Measurements from ENCODE around the gene HDAC4. TPM values are rescaled to one million over a fixed set of nuclear protein-coding genes. Genes with fewer than 3 reads are reported as not detected.

The HDAC4 gene
- total RNA-seq, 8 experiments from 2014 or later: 12.2 to 55.7 (median 18.1) TPM

DNA sequence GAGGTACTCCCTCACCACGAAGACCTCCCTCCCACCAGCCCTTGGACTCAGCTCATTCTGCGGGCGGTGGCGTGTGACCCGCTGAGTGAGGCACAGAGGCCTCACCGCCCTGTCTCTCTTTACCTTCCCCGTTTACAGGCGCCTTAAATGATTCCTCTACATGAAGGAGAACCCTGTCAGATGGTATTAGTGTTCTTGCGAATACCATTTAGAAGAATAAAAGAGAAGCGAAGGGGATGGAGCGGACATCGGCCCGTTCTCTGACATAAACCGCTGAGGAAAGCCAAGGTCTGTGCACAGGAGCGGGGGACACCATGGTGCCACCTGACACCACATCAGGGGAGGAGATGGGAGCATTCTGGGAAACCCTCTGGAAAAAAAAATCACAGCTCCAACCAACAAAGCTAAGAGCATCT is 179.8 kb downstream of the HDAC4 start:
- no peak overlapping the region for H3K27ac ChIP-seq
- peaks cover 20 to 32% of the 10 kb centered on the region in 2 donors for H3K4me1 ChIP-seq (replicated peaks in 1 of 2)
- ATAC-seq (replicated peaks in 6 of 8): peak in 2 of 8 experiments; percentile 24 to 32
- H3K4me3 ChIP-seq: no peak overlapping the region
- in situ Hi-C loops (cut with MboI; ENCODE audit: low pct_unique_long_range_greater_than_20kb in 2 of 9, low sequenced_read_pairs in 9 of 9, unreplicated experiment in 9 of 9): no loop called here
- 80 to 95% (median 91%) methylated on average over 2 to 12 of the region's 15 CpGs; no CpG with 5 or more reads in 2 of the 10 experiments for WGBS, 10 experiments

DNA sequence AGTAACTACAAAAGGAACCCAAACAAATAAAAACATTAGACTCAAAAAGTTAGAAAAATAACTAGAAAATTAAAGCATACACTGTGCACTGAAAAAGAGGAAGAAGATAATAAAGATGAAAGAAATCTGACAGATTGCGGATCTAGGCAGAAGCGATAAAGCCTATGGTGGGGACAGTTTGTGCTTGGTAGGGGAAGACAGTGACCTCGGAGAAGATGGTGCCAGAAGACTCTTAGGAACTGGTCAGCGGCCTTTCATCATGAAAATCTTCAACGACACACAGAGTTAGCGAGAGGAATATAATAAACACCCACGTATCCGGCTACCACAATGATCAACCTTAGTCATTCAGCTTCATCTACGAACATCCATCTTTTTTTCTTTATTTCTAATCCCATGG is 180.5 kb downstream of the HDAC4 start:
- Histone ChIP-seq H3K4me1 (replicated peaks in 1 of 2) (peaks cover 14 to 26% of the 10 kb centered on the region in 2 donors), H3K4me3 (no peak overlapping the region), H3K27ac (no peak overlapping the region)
- 90 to 100% (median 94%) methylated on average over 3 to 9 of the region's 9 CpGs for WGBS, 10 experiments
- ATAC-seq (replicated peaks in 6 of 8): no peak
- in situ Hi-C loops (cut with MboI; ENCODE audit: low pct_unique_long_range_greater_than_20kb in 2 of 9, low sequenced_read_pairs in 9 of 9, unreplicated experiment in 9 of 9): no loop called here

DNA sequence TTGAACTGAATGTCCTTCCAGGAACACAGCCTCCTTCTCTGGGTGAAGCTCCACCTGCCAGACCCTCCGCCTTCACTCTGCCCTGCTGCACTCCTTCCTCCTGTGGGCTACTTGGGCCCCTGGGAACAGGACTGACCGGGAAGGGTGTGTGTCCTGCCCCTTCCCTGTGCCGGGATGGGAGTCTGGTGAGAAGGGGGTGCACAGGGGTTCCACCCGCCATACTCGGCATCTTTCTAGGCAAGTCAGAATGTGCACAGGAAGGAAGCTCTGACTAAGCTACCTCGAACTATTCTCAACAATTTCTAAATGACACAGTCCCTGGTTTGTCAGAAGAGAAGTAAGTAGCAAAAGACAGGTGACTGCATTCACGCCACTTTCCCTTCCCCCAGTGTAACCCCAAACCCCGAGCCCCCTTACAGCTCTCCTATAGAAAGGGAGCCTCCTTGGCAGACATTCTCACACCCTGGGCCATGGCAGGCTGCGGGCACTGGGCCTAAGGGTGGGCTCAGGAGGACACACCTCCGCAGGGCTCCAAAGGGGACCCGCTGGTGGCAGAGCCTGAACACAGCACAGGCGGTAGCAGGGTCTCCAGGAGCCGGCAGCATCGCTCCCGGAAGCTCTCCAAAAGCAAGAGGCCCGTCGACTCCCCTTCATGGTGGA is 184.1 kb downstream of the HDAC4 start:
- peak in 2 of 8 experiments; percentile 22 to 75 for ATAC-seq (replicated peaks in 6 of 8)

DNA sequence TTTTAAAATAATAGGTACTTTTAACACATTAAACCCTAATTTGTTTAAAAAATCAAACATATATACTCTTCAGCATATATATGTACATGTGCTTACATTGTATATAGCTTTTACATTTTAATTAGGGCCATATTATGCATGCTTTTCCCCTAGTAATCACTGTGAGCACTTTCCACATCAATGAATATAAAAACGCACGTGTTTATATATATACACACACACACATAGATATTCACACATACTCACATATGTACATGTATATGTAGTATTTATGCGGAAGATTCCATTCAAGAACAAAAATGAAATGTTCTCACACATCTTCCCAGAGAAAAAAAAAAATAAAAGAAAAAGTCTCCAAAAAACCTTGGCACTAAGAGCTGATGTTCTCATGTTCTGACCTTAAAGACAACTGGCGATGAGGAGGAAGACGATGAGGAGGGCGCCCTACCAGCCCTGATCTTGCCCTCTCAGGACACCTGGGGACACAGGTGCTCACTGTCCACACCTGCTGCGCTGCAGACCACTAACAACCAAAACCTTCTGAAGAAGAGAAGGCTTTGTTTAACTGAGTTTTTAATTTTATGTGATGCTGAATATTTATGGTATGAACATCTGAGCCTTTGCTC is 184.7 kb downstream of the HDAC4 start:
- in situ Hi-C loops (cut with MboI; ENCODE audit: low pct_unique_long_range_greater_than_20kb in 2 of 9, low sequenced_read_pairs in 9 of 9, unreplicated experiment in 9 of 9): no loop called here
- no peak overlapping the region for H3K27ac ChIP-seq
- WGBS, 10 experiments: 10 to 100% (median 74%) methylated on average over 1 to 6 of the region's 7 CpGs
- ATAC-seq (replicated peaks in 6 of 8): peak in 2 of 8 experiments; percentile 9 to 93
- no peak overlapping the region for H3K4me3 ChIP-seq
- peaks cover 29 to 30% of the 10 kb centered on the region in 2 donors for H3K4me1 ChIP-seq (replicated peaks in 1 of 2)

More for the DNA sequence above, 184.1 kb downstream of the HDAC4 start:
- H3K4me1 ChIP-seq (replicated peaks in 1 of 2): peaks cover 23 to 25% of the 10 kb centered on the region in 2 donors
- H3K4me3 ChIP-seq: no peak overlapping the region
- in situ Hi-C loops (cut with MboI; ENCODE audit: low pct_unique_long_range_greater_than_20kb in 2 of 9, low sequenced_read_pairs in 9 of 9, unreplicated experiment in 9 of 9): no loop called here
- no peak overlapping the region for H3K27ac ChIP-seq
- WGBS, 10 experiments: 44 to 94% (median 63%) methylated on average over 1 to 8 of the region's 17 CpGs; no CpG with 5 or more reads in 4 of the 10 experiments

DNA sequence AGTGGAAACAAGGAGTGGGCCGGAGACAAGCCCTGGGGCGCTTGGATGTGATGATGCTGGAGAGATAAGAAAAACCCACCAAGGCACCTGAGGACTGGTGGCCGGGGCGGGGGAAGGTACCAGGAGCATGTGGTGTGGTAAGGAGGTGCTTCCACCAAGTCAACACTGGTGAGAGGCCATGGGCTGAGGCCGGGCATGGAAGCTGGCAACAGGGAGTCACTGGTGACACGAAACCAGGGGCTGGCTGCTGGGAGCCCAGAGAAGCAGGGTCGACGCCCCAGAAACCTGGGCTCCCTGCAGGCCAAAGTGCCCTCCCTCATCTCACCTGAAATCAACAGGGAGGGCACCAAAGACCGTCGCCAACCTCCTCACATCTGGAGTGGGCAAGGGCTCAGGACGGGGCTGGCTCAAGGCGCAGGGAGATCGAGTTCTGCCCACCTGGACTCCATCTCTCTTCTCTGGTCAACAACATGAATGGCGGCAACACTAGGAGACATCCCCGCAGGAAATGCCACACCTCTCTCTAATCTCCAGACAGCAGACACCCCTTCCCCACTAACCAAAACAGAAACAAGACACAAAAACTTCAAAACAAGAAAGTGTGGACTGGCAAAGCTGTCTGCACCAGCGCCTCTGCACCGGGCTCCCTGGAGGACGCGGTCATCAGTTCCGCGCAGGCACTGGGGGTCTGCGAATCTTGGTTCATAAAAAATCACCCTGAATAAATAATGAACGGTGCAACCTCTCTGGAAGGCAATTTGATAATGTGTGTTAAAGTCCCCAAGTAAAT is 185.5 kb downstream of the HDAC4 start:
- in situ Hi-C loops (cut with MboI; ENCODE audit: low pct_unique_long_range_greater_than_20kb in 2 of 9, low sequenced_read_pairs in 9 of 9, unreplicated experiment in 9 of 9): no loop called here

DNA sequence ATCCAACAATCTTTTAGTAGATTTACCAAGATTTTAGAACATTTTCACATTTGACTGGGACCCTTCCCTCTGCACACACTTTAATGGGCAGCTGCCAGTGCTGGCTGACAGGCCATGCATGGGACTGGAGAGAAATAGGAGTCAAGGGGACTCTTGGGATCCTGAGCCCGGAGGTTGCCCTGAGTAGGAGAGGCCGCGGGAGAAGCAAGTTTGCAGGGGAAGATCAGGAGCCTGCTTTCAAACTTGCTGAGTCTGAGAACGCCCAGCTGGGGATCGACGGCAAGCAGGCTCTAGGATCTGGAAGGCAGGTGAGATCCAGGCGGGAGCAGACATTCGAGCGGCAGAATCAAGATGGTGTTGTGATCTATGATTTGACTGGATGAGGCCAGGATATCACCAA is 186.1 kb downstream of the HDAC4 start:
- Histone ChIP-seq H3K27ac (no peak overlapping the region), H3K4me3 (no peak overlapping the region), H3K4me1 (replicated peaks in 1 of 2) (peaks cover 37 to 40% of the 10 kb centered on the region in 2 donors)
- no peak for ATAC-seq (replicated peaks in 6 of 8)
- in situ Hi-C loops (cut with MboI; ENCODE audit: low pct_unique_long_range_greater_than_20kb in 2 of 9, low sequenced_read_pairs in 9 of 9, unreplicated experiment in 9 of 9): no loop called here
- WGBS, 10 experiments: 87 to 100% (median 100%) methylated on average over 1 to 9 of the region's 9 CpGs; no CpG with 5 or more reads in 1 of the 10 experiments

More for the DNA sequence above, 185.5 kb downstream of the HDAC4 start:
- no peak overlapping the region for H3K4me3 ChIP-seq
- peaks cover 32 to 35% of the 10 kb centered on the region in 2 donors for H3K4me1 ChIP-seq (replicated peaks in 1 of 2)
- 82 to 100% (median 97%) methylated on average over 3 to 10 of the region's 23 CpGs; no CpG with 5 or more reads in 2 of the 10 experiments for WGBS, 10 experiments
- peak in 1 of 8 experiments; percentile 36 for ATAC-seq (replicated peaks in 6 of 8)
- H3K27ac ChIP-seq: no peak overlapping the region

DNA sequence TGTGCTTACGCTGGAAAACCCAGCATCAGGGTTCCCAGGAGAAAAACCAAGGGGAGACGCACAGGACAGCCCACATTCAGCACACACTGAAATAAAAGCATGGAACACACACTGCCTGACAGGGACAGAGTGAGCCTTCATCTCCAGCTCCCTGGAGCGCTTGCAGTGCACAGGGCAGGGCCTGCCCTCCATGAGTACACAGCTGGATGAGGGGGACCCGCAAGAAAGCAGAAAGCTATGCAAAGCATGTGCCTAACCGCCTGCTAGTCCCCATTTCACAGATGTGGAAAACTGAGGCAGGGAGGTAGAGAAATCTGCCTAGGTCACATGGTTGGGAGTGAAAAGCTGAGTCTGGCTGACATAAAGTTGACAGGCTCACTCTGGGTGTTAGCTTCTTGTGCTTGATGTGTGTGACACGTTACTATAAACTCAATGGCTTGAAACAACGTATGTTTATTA is 187.1 kb downstream of the HDAC4 start:
- in situ Hi-C loops (cut with MboI; ENCODE audit: low pct_unique_long_range_greater_than_20kb in 2 of 9, low sequenced_read_pairs in 9 of 9, unreplicated experiment in 9 of 9): no loop called here
- Histone ChIP-seq H3K4me1 (replicated peaks in 1 of 2) (peaks cover 45 to 49% of the 10 kb centered on the region in 2 donors), H3K4me3 (no peak overlapping the region), H3K27ac (no peak overlapping the region)
- WGBS, 10 experiments: 86 to 100% (median 90%) methylated on average over 1 to 4 of the region's 7 CpGs; no CpG with 5 or more reads in 3 of the 10 experiments
- no peak for ATAC-seq (replicated peaks in 6 of 8)

DNA sequence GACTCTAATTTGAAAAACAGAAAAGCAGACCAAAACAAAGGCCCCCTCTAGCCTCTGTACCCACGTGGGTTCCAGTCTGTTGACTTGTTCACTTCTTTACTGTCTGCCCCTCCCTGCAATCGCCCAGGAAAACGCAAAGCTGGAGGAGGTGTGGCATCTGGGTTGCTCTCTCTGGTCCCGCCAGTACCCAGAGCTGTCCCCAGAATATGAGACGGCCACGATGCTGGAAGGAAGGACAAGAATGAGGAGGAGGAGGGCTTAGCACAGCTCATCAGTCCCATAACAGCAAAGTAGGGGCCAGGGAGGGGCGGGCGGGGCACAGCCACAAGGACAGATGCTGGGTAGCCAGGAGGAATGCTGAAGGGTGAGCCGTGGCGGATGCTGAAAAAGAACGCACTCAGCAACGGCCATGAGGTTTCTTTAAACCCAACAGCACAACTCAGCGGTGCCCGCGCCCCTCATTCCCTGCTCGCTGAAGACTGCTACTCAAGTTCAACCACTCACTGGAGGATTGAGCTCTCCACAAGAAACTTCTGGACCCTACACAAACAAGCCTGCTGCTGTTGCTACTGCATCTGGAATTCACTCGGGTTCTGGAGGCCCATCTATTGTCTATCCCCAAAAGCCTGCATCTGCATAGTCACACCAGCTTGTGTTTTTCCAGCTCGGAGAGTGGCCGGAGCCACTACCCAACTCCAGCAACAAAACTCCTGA is 187.7 kb downstream of the HDAC4 start:
- Histone ChIP-seq H3K4me1 (replicated peaks in 1 of 2) (peaks cover 50 to 51% of the 10 kb centered on the region in 2 donors), H3K27ac (peak overlapping the region in 1 of 2 donors; percentile 47), H3K4me3 (no peak overlapping the region)
- WGBS, 10 experiments: 0 to 100% (median 56%) methylated on average over 1 to 9 of the region's 19 CpGs; no CpG with 5 or more reads in 4 of the 10 experiments
- in situ Hi-C loops (cut with MboI; ENCODE audit: low pct_unique_long_range_greater_than_20kb in 2 of 9, low sequenced_read_pairs in 9 of 9, unreplicated experiment in 9 of 9): no loop called here
- peak in 7 of 8 experiments; percentile 31 to 70 (median 59) for ATAC-seq (replicated peaks in 6 of 8)

DNA sequence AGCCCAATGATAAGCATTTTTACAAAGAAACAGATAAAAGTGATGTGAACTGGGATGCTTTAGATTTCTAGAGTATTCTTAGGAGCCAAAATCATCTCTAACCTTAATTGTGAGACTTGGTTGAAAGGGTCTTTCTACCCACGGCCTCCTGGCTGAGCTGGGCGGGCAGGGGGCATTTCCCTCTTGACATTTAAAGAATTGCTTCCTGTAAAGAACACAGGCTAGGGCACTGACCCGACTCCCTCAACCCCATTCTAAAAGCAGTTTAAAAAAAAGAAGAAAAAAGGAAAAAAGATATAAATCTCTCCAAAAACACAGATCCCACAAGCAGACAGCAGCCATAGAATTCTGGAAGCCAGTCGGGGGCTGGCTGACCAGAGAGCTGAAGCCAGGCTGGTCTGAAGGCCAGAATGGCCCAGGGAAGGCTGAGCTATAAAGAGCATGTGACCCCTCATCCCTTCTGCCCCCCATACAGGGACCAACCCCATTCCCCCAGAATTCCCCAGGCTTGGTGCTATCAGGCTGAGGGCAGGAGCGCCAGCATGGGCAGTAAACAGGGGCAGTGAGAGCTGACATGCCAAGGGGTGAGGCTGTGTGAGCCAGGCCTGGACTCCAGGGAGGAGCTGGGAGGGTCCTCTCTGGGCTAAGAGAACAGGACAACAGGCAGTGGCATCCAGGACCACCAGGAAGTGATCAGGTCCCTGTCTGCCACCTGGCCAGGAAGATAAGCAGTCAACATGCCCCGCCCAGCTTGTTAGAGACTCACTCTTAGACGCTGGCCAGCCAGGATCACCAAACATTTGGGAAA is 188.5 kb downstream of the HDAC4 start:
- 0 to 90% (median 27%) methylated on average over 1 to 7 of the region's 7 CpGs; no CpG with 5 or more reads in 2 of the 10 experiments for WGBS, 10 experiments
- peaks cover 51 to 56% of the 10 kb centered on the region in 2 donors for H3K4me1 ChIP-seq (replicated peaks in 1 of 2)
- no peak overlapping the region for H3K4me3 ChIP-seq
- in situ Hi-C loops (cut with MboI; ENCODE audit: low pct_unique_long_range_greater_than_20kb in 2 of 9, low sequenced_read_pairs in 9 of 9, unreplicated experiment in 9 of 9): no loop called here
- peak overlapping the region in 1 of 2 donors; percentile 47 for H3K27ac ChIP-seq
- peak in 5 of 8 experiments; percentile 49 to 62 (median 54) for ATAC-seq (replicated peaks in 6 of 8)

DNA sequence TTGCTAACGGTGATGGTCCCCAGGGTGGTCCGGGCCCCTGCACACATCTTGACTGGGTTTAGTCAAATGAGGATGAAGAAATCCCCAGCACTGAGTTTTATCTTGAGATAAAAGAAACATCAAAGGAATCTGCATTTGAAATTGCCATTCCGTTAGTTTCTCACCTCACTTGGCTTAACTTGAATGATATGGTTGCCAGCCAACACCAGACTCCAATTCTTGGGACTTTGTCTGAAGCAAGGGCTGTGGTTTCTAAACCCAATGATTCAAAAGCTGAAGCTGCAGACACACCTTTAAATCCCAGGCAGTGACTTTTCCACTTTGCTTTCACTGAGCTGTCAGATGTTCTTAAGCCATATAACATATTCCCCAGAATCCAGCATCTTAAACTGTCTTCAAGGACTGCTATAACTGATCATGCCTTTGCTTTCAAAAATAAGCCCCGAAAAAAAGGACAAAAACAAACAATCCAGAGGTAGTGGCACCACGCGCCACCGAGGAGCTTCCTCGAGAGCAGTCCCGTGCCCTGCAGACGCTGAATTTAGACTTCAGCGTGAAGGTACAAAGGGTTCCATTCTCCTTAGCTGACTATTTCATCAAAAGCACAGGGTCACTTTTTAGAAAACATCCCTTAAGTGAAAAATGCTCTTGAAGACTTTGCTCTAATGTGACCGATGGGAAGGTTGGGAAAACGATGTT is 189.3 kb downstream of the HDAC4 start:
- peak in 1 of 8 experiments; percentile 14 for ATAC-seq (replicated peaks in 6 of 8)
- in situ Hi-C loops (cut with MboI; ENCODE audit: low pct_unique_long_range_greater_than_20kb in 2 of 9, low sequenced_read_pairs in 9 of 9, unreplicated experiment in 9 of 9): no loop called here
- peaks cover 55 to 62% of the 10 kb centered on the region in 2 donors for H3K4me1 ChIP-seq (replicated peaks in 1 of 2)
- H3K27ac ChIP-seq: no peak overlapping the region
- H3K4me3 ChIP-seq: no peak overlapping the region
- 8 to 91% (median 48%) methylated on average over 4 to 12 of the region's 13 CpGs; no CpG with 5 or more reads in 1 of the 10 experiments for WGBS, 10 experiments

DNA sequence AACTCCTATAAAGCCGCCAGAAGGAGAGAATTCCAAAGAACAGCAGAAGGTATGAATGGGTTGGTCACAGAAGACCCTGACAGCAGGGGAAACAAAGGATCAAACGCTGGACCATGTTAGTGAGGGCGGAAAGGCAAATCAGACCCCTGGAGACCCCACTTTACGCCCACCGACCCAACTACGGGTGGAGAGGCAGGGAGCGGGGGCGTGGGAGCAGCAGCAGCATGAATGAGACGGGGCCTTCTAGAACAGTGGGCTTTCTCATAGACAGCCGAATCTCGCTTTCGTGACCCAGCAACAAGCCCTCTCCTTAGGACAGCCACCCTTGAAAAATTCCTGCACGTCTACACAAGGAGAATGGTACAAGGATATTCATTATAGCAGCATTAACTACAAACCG is 191.0 kb downstream of the HDAC4 start:
- in situ Hi-C loops (cut with MboI; ENCODE audit: low pct_unique_long_range_greater_than_20kb in 2 of 9, low sequenced_read_pairs in 9 of 9, unreplicated experiment in 9 of 9): no loop called here
- ATAC-seq (replicated peaks in 6 of 8): no peak
- Histone ChIP-seq H3K4me3 (no peak overlapping the region), H3K4me1 (replicated peaks in 1 of 2) (peaks cover 62 to 63% of the 10 kb centered on the region in 2 donors), H3K27ac (no peak overlapping the region)
- WGBS, 10 experiments: 38 to 82% (median 67%) methylated on average over 1 to 11 of the region's 14 CpGs; no CpG with 5 or more reads in 1 of the 10 experiments

Measured in motor neuron (in vitro differentiated cells).